Brain microvascular endothelial cell (primary cell): ENCODE measurements around the gene KIAA1328.

Source experiments
- DNase-seq: peaks from one replicate; pipeline ENCODE4 v3.0.0-alpha.2; 2020
- H3K27ac ChIP-seq: fragments of 250-450 bp; sonication (Bioruptor Pico); 2 replicates; pipeline ENCODE4 v1.5.1; 2020; ENCODE audit warnings: mild to moderate bottlenecking, moderate library complexity
- H3K27me3 ChIP-seq: fragments of 250-450 bp; sonication (Bioruptor Pico); replicated peaks from 2 replicates; pipeline ENCODE4 v1.5.1; 2020; ENCODE audit warnings: mild to moderate bottlenecking
- H3K36me3 ChIP-seq: fragments of 250-450 bp; sonication (Bioruptor Pico); replicated peaks from 2 replicates; pipeline ENCODE4 v1.5.1; 2020; ENCODE audit warnings: mild to moderate bottlenecking
- H3K4me3 ChIP-seq: 2 replicates; pipeline ENCODE4 v1.5.1; 2011; ENCODE audit warnings: low read depth, mild to moderate bottlenecking, control low read depth, low read length, moderate library complexity
- CTCF ChIP-seq: IDR thresholded peaks from 2 replicates; pipeline ENCODE4 v1.5.1; 2011; ENCODE audit warnings: low read depth, mild to moderate bottlenecking, moderate library complexity, low read length, control low read depth, inconsistent platforms; ENCODE audit errors: missing control alignments
- in situ Hi-C: cut with HindIII; loops from 2 replicates; pipeline ENCODE4 v1.10.0; 2017; ENCODE audit warnings: low sequenced_read_pairs, low pct_ligation_motif_present

KIAA1328 gene

GRCh38 chr18:37218022-37218590 is 389.2 kb downstream of the KIAA1328 start:
- in situ Hi-C loops: no loop called here
- TF ChIP-seq CTCF: no peak
- no peaks in the 10 kb centered on the region for H3K27me3 ChIP-seq
- no peak overlapping the region for H3K4me3 ChIP-seq
- H3K36me3 ChIP-seq: no peaks in the 10 kb centered on the region
- DNase-seq: no peak
- no peak overlapping the region for H3K27ac ChIP-seq

- no peaks in the 10 kb centered on the region for H3K36me3 ChIP-seq
- TF ChIP-seq CTCF: no peak
- in situ Hi-C loops: no loop called here
These were observed 390.3 kb downstream of the KIAA1328 start for GRCh38 chr18:37219257-37219656.

GRCh38 chr18:37222354-37222998 is 393.5 kb downstream of the KIAA1328 start:
- in situ Hi-C loops: no loop called here
- no peaks in the 10 kb centered on the region for H3K36me3 ChIP-seq
- H3K4me3 ChIP-seq: no peak overlapping the region
- H3K27me3 ChIP-seq: no peaks in the 10 kb centered on the region
- TF ChIP-seq CTCF: no peak
- no peak for DNase-seq
- no peak overlapping the region for H3K27ac ChIP-seq

More at GRCh38 chr18:37219257-37219656, 390.3 kb downstream of the KIAA1328 start:
- H3K27me3 ChIP-seq: no peaks in the 10 kb centered on the region
- DNase-seq: no peak
- no peak overlapping the region for H3K4me3 ChIP-seq
- no peak overlapping the region for H3K27ac ChIP-seq

- in situ Hi-C loops: no loop called here
- no peak overlapping the region for H3K27ac ChIP-seq
- no peaks in the 10 kb centered on the region for H3K27me3 ChIP-seq
- H3K36me3 ChIP-seq: no peaks in the 10 kb centered on the region
- no peak for DNase-seq
- H3K4me3 ChIP-seq: no peak overlapping the region
- TF ChIP-seq CTCF: no peak
These were observed 394.1 kb downstream of the KIAA1328 start for GRCh38 chr18:37222999-37223378.

GRCh38 chr18:37225279-37225678 is 396.4 kb downstream of the KIAA1328 start:
- Histone ChIP-seq H3K27ac (no peak overlapping the region), H3K36me3 (no peaks in the 10 kb centered on the region), H3K27me3 (no peaks in the 10 kb centered on the region), H3K4me3 (no peak overlapping the region)
- in situ Hi-C loops: no loop called here
- no peak for TF ChIP-seq CTCF
- no peak for DNase-seq

GRCh38 chr18:37230768-37231167 is 401.8 kb downstream of the KIAA1328 start:
- Histone ChIP-seq H3K27me3 (no peaks in the 10 kb centered on the region), H3K27ac (no peak overlapping the region), H3K4me3 (no peak overlapping the region), H3K36me3 (no peaks in the 10 kb centered on the region)
- DNase-seq: no peak
- in situ Hi-C loops: no loop called here
- no peak for TF ChIP-seq CTCF
